Epithelial cell of proximal tubule (primary cell): ENCODE data around the gene THEMIS. TPM values are rescaled to one million over a fixed set of nuclear protein-coding genes. Genes with fewer than 3 reads are reported as not detected.

ENCODE experiments used
- DNase-seq: peaks from one replicate; pipeline ENCODE4 v3.0.0-alpha.2; 2011; ENCODE audit warnings: low read depth
- H3K4me3 ChIP-seq: 2 replicates; pipeline ENCODE4 v1.5.1; 2011; ENCODE audit warnings: low read depth, mild to moderate bottlenecking, low read length
- CTCF ChIP-seq: conservative IDR thresholded peaks from 2 replicates; pipeline ENCODE4 v1.5.1; 2012; ENCODE audit warnings: low read depth, mild to moderate bottlenecking, low read length
- total RNA-seq: library from RNA; depleted of rRNA; stranded (reverse); fragments of >200 nt; gene quantifications from 2 replicates; pipeline ENCODE4 v1.2.3, GENCODE V29; 2015

Gene THEMIS
- total RNA-seq, 1 donor from 2014 or later = not detected

GRCh38 chr6:127864701-127865100 is 36.2 kb downstream of the THEMIS start:
- TF ChIP-seq CTCF = no peak
- no peak for DNase-seq
- no peak overlapping the region for H3K4me3 ChIP-seq

- DNase-seq = no peak
- no peak overlapping the region for H3K4me3 ChIP-seq
- TF ChIP-seq CTCF = no peak
Measured at GRCh38 chr6:127860723-127861122, 40.1 kb downstream of the THEMIS start.

GRCh38 chr6:127859956-127860355 is 40.9 kb downstream of the THEMIS start:
- no peak overlapping the region for H3K4me3 ChIP-seq
- DNase-seq = no peak
- TF ChIP-seq CTCF = no peak

- H3K4me3 ChIP-seq = no peak overlapping the region
- no peak for TF ChIP-seq CTCF
- DNase-seq = no peak
Measured at GRCh38 chr6:127858727-127859391, 42.0 kb downstream of the THEMIS start.

- TF ChIP-seq CTCF = no peak
- H3K4me3 ChIP-seq = no peak overlapping the region
- DNase-seq = no peak
Measured at GRCh38 chr6:127857051-127857637, 43.7 kb downstream of the THEMIS start.

GRCh38 chr6:127855542-127856159 is 45.2 kb downstream of the THEMIS start:
- peak; percentile 70 for TF ChIP-seq CTCF
- no peak for DNase-seq
- no peak overlapping the region for H3K4me3 ChIP-seq
